HG03175 (cell line): Measurements from ENCODE around the gene DAZAP1.

Source experiments
- ATAC-seq: cut with Tn5 transposase; IDR thresholded peaks from one replicate; pipeline ENCODE4 v1.9.1; 2021; ENCODE audit warnings: mild to moderate bottlenecking, moderate library complexity; ENCODE audit not compliant: unreplicated experiment

The DAZAP1 gene

DNA sequence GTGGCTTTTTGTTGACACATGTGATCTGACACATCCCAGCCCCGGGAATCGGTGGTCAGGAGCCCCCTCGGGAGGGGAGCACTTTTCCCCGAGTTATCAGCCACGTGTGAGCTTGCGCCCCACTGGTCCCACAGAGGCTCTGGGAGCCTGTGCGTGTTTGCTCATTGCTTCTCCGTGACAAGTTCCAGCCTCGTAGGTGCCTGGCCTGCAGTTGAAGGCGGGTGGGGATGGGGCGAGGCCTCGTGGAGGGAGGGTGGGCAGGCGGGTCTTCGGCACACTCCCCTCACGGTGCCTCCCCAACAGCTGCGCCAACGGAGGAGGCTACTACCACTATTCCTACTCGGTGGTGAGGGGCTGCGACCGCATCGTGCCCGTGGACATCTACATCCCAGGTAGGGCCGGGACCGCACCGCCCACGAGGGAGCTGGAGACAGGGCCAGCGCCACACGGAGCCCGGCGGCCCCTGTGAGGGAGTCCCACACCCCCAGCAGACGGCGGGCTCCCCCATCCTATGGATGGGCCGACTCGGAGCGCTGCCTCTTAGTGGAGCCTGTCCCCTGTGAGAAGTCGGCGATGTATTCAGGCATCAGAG, 14.4 kb upstream of the DAZAP1 start:
- ATAC-seq = no peak

DNA sequence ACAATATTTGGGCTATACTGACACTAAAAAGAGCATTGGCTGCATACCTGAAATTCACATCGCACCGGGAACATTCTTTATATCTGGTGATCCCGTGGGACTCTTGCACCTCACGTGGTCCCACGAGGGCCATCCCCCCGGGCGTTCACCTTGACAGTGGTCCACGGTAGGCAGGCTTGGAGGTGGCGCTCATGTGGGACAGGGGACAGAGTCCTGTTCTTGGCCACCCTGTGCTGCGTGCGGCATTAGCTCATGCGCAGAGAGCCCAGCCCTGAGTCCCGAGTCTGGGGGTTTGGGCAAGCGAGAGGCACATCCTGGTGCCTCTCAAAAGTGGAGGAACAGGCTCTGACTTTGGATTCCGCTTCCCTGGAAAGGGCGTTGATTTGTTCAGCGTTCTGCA, 13.5 kb upstream of the DAZAP1 start:
- no peak for ATAC-seq

DNA sequence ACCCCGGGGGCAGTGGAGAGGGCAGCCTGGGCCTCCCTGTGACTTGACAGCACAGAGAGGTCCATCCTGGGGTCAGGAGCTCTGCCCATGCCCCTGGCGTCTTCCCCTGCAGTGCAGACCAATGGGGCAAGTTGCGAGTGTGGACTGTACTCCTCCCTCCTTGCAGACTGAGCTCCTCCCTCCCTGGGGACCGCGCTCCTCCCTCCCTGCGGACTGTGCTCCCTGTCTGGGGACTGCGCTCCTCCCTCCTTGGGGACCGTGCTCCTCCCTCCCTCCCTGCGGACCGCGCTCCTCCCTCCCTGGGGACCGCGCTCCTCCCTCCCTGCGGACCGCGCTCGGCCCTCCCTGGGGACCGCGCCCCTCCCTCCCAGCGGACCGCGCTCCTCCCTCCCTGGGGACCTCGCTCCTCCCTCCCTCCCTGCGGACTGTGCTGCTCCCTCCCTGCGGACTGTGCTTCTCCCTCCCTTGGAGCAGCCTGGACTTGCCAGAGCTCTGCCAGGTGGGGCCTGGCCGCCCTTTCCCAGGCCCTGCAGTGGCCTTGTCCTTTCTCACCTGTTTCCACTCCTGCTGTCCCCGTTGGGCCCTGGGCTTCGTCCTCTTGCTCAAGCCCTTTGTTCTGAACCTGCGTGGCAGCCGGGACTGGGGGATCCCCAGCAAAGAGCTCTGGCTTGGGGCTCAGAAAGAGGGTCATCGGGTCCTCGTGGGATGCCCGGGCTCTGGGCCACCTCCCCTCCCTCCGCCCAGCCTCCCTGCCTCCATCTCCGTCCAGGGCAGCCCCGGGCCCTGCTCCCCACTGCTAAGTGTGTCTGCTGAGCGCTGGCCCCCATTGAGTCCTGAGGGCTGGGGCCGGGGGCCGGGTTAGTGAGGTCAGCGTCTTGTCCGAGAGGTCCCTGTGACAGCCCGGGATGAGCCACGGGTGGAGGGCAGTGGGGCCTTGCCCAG, 12.9 kb upstream of the DAZAP1 start:
- ATAC-seq = no peak

DNA sequence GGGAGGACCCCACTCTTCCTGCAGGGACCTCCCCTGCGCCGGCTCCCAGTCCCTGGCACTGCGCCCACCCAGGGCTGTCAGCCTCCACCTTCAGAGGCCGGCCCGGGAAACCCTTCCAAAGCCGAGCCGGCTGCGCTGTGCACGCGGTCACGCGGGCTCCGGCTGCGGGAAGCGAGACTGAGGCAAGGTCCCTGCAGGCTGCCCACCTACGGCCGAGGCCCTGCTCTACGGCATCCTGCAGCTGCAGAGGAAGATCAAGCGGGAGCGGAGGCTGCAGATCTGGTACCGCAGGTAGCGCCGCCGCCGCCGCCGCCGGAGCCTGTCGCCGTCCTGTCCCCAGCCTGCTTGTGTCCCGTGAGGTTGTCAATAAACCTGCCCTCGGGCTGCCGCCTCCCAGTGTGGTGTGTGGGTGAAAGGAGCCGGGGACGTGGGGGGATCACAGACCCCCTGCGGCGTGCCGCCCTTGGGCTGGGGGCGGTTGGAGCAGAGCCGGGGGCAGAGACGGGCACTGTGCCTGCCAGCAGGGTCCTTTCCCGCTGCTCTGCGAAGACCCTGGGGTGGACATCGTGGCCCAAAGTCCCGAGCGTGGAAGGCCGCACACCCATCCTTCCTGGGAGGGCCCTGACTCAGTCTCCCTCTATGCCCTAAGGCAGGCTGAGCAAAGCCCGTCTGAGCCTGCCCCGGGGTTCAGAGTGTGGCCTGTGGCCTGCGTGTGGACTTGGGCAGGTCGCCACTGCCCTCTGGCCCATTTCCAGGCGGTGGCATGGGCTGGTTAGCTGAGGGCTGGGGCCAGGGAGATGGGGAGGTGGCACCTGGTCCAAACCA, 12.0 kb upstream of the DAZAP1 start:
- ATAC-seq = no peak

DNA sequence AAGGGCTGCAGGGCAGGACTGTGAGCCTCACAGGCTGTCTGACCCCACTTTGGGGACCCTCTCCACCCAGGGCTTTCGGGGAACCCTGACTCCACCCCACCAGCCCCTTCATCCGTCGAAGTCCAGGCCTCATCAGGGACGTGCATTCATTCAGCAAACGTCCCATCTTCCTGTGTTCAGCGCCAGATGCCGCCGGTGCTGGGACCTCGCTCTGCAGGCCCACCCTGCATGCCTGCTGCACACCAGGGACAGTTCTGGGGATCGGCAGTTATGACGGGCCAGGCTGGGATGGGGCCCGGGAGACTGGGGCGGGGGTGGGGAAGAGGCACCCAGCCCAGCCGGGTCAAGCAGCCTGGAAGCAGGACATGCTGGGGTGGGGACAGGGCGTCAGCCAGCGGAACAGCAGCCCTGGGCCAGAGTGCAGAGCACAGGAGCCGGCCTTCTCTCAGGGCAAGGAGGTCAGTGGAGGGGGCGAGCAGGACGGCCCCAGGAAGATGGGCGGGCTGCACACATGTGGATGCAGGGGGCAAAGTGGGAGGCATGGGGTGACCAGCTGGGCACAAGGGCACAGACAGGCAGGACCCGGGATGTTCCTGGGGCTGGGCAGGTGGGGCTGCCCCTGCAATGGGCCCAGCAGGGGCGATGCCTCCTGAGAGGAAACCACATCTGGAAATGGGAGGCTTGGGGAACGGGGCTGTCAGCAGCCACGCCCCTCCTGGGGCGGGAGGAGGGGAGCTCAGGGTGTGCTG, 11.2 kb upstream of the DAZAP1 start:
- ATAC-seq = no peak

DNA sequence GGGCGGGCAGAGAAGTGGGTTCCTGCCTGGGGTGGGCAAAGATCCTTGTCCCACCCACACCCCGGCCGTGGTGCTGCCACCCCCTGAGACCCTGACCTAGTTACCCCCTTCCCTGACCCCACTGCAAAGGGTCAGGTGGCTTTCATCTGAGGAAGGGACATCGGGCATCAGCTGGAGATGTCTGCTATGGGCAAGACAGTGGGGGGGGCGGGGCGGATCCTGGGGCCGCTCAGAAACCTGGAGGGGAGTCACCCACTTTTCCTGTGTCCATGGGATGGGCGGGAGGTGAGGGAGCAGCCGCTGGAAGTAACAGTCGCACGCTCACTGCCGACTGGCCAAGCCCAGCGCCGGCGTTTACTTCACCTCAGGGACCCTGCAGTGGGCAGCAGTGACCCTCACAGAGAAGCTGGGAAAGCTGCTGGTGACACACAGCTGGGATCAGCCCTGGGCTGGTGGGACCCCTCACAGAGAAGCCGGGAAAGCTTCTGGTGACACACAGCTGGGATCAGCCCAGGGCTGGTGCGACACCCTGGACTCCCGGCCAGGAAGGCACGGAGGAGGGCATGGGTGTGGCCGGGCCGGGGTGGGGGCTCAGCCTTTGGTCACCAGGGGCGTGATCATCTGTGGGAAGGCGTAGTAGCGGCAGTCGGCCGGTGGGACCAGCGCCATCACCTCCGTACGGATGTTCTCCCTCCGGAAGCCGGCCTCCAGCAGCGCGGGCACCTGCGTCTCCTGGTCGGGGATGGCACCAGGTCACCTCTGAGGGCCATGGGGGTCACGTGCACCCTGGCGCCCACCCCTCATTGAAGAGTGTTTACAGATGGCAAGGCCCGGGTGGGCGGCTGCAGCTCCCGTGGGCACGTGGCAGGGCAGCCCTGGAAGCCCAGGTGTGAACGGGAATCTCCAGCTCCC, 10.4 kb upstream of the DAZAP1 start:
- no peak for ATAC-seq

DNA sequence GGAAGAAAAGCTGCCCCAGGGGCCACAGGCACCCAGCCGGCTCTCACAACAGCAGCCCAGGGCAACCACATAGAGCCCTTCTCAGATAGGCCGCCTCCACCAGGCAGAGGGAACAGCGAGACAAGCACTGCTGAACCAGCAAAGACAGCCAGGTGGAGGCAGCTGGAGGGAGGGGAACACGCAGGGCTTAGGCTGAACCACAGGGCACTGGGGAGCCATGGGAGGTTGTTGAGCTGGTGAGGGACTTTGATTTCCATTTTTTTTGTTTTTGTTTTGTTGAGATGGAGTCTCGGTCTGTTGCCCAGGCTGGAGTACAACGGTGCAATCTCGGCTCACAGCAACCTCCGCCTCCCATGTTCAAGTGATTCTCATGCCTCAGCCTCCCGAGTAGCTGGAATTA, 9.5 kb upstream of the DAZAP1 start:
- no peak for ATAC-seq

- no peak for ATAC-seq
Observed at GRCh38 chr19:1399079-1399478, 8.3 kb upstream of the DAZAP1 start.

DNA sequence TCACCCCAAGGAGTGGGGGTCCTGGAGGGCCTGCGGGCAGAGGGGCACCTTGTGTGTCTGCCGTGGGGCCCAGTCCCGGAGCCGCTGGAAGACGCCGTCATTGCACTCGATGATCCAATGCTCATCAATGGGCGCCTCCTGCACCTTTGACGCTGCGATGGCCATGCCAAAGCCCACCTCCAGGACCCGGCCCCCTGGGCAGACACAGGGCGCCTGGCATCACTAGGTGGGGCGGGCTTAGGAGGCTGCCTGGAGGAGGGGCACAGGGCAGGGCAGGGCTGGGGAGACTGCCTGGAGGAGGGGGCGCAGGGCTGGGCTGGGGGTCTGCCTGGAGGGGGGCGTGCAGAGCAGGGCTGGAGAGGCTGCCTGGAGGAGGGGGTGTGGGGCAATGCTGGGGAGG, 7.6 kb upstream of the DAZAP1 start:
- ATAC-seq = no peak

DNA sequence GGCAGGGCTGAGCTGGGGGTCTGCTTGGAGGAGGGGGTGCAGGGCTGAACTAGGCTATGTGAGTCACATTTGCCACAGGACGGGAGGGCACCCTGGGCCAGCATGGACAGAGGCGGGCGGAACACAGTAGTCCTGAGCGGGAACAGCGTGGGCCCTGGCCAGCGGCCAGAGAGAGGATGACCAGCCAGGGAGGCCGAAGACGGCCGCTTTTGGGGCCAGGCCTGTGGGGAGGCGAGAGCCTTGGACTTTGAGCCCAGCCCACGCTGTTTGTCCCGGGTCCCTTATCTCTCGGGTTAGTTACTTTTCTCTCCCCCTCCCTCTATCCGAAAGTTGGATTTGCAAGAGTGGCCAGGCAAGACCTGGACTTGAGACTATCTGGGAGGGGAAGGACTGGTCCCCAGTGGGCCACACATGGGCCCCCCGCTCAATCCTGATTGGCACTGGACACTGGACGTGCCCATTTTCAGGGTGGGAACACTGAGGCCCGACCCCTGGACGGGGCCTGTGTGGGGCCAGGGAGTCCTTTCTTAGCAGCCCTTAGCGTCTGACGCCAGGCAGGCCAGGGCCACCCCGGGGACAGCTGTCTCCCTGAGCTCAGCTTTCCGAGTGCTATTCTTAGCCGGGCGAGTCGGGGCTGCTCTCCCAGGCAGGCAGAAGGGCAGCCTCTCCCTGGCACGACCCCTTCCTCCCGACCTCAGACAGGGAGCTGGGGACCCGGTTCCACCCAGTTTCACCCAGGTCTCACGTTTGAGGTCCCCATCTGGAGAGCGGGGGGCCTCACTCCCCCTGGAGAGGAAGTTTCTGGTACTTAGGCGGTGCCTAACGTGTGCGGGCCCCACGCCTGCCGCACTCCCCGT, 6.9 kb upstream of the DAZAP1 start:
- ATAC-seq = no peak

DNA sequence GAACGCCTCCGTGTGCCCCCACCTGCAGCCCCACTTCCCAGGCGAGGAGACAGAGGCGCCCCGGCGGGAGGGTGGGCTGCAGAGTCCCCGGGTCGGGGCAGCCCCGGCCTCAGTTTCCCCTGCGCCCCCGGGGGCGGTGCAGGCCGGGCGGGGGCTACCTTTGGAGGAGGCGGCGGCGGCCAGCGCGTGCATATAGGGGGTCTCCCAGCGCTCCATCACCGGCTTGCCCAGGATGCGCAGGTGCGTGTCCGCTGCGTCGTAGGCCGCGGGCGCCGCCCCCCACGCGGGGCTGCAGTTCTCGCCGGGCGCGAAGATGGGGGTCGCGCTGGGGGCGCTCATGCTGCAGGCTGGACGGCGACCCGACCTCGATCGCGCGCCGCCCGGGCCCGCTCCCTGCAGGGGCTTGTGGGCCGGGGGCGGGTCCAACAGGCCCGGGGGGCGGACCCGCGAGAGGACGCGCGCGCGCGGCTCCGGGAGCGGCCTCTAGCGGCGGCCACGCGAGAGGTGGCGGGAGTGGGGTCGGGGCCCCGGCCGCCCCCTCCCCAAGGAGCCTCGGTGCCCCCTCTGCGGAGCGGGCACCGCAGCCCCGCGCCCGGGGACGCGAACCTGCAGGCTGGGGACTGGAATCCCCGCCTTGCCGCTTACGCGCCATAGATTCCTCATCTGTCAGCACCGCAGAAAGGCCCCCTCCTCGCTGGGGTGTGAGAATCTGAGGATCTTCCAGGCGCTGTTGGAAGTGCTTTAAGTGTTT, 6.1 kb upstream of the DAZAP1 start, which contains the start of gene GAMT:
TSS of gene GAMT (minus strand) at position 405 of the 751 bp plus-strand sequence. CDS start at position 339, 66 bp downstream.
- no peak for ATAC-seq

- ATAC-seq = no peak
Observed at GRCh38 chr19:1401889-1402217, 5.5 kb upstream of the DAZAP1 start.

GRCh38 chr19:1402411-1403070, 4.8 kb upstream of the DAZAP1 start:
- ATAC-seq = no peak

DNA sequence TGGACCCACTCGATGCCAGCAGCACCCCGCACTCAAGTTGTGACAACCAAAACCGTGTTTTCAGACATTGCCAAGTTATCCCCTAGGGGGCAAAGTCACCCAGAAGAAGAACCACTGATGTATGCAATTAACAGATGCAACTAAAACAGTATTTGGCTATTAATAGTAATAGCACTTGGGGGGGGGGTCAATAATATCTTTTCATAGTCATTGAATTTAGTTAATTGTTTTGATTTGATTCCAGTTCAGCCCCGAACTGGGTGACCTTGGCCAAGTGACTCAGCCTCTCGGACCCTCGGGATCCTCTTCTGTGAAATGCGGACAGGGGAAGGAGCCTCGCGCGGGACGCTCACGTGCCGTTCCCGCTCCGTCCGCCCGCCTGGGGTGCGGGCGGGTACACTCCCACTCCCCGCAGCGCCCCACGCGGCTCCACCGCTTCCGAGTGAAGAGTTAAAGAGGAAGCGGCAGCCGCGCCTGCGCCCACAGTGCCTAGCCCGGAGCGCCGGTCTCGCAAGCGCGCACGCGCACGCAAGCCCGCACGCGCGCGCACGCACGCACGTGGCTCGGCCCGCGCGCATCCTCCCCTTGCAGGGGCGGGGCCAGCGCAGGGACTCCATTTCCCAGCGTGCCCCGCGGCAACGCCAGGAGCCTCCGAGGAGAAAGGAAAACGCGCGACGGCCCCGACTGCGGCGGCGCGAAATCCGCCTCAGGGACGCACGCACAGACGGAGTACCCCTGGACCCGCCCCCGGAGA, 435 bp upstream of the DAZAP1 start:
- ATAC-seq = peak; percentile 83

DNA sequence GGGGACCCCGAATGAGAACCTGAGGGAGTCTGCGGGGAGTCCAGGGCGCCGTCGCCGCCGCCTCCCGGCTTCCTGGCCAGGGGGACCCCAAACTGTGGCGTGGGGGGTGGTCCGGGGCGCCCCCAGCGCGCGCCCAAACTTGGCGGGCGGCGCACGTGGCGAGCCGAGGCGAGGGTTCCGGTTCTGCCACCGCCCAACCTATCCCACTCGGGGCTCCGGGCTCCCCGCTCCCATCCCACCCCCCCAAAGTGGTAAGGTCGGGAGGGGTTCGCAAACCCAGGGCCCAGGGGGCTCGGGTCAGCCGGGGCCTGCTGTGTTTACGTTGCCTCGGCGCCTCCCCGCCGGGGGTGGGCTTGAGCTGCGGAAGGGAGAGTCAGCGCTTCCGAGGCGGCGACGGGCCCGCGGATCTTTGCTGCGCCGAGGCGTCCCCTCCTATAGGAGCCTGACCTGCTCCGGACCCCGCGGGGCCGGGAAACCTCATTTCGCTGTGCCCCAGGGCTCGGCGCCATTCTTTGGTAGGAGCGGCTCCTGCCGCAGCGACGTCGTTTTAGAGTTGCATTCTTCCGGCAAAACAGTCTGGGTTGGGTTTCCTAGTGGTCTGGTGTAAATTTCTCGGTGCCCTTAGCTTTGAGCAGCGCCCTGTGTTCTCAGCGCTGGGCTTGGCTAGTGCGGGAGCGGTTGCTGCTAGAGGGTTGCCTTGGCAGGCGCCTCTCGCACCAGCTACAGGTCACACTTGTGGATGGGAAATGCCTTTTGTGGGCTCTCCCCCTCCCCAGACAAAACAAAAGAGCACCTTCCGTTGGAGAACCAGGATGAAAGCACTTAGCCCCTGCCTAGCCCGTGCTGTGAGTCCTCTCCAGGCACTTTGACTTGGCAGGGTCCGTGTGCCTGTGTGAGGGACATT, 1.2 kb downstream of the DAZAP1 start:
- no peak for ATAC-seq
